Hematopoietic multipotent progenitor cell treated with erythropoietin and hydrocortisone succinate and interleukin-3 and kit ligand, for 15 days (in vitro differentiated cells): Measurements from ENCODE around the gene PDCD1.
"Not testable (repeated sequence)": the region's sequence is repeated elsewhere in the genome, so short reads cannot be mapped to it uniquely, and the experiment has no call there.

ENCODE experiments used
- DNase-seq: peaks from one replicate; pipeline ENCODE4 v3.0.0-alpha.2; 2015; ENCODE audit warnings: low spot score

Gene PDCD1

GRCh38 chr2:241877989-241878970, 19.6 kb upstream of the PDCD1 start:
- peak; percentile 59 for DNase-seq

GRCh38 chr2:241877197-241877685, 18.5 kb upstream of the PDCD1 start:
- DNase-seq = no peak

- no peak for DNase-seq
Measured at GRCh38 chr2:241876528-241877196, 18.0 kb upstream of the PDCD1 start.

- DNase-seq = not testable (repeated sequence)
Measured at GRCh38 chr2:241875754-241876527, 17.2 kb upstream of the PDCD1 start.

- DNase-seq = no peak
Measured at GRCh38 chr2:241874277-241874925, 15.7 kb upstream of the PDCD1 start.

- no peak for DNase-seq
Measured at GRCh38 chr2:241873803-241874110, 15.1 kb upstream of the PDCD1 start.

GRCh38 chr2:241873081-241873802, 14.5 kb upstream of the PDCD1 start:
- DNase-seq = no peak

GRCh38 chr2:241872313-241872642, 13.6 kb upstream of the PDCD1 start:
- no peak for DNase-seq

GRCh38 chr2:241871538-241872312, 13.0 kb upstream of the PDCD1 start:
- DNase-seq = no peak

GRCh38 chr2:241870611-241871537, 12.2 kb upstream of the PDCD1 start:
- DNase-seq = no peak

- no peak for DNase-seq
Measured at GRCh38 chr2:241870081-241870541, 11.4 kb upstream of the PDCD1 start.

- DNase-seq = no peak
Measured at GRCh38 chr2:241869087-241869961, 10.6 kb upstream of the PDCD1 start, which contains the start of gene RTP5. Gene RTP5 (plus strand): TSS chr2:241869729. CDS start chr2:241869757, 28 bp downstream.

GRCh38 chr2:241868661-241869081, 10.0 kb upstream of the PDCD1 start:
- DNase-seq = no peak

- DNase-seq = no peak
Measured at GRCh38 chr2:241867776-241868420, 9.2 kb upstream of the PDCD1 start.

- DNase-seq = no peak
Measured at GRCh38 chr2:241866790-241867645, 8.3 kb upstream of the PDCD1 start.

GRCh38 chr2:241865957-241866789, 7.5 kb upstream of the PDCD1 start:
- DNase-seq = no peak
